ENCODE data around the gene CRISP2.

CRISP2 gene

DNA sequence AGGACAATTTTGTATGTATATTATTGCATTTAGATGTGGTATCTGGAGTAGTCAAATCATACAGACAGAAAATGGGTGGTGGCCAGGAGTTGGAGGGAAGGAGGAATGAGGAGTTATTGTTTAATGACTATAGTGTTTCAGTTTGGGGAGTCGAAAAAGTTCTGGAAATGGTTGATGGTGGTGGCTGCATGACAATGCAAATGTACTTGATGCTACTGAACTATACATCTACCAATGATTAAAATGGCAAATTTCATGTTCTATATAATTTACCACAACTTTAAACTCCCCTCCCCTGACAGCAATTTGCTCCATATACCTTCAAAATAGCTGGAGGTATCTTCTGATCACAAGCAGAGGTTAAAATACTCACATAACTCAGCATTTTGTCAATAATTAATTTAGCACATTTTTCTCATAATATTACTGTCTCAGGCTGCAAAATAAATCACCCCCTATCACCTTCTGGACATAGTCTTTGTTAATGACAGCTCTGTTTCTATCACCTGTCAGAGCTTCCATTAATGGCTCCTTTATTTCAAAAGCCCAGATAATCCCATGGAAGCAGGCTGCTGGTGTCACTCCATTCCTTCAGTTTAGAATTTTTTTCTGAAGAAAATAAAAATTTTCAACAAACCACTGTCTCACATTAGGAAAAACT lies 51.0 kb downstream of the CRISP2 start:
- DNase-seq (ENCODE audit: low read depth, low spot score): no peak

DNA sequence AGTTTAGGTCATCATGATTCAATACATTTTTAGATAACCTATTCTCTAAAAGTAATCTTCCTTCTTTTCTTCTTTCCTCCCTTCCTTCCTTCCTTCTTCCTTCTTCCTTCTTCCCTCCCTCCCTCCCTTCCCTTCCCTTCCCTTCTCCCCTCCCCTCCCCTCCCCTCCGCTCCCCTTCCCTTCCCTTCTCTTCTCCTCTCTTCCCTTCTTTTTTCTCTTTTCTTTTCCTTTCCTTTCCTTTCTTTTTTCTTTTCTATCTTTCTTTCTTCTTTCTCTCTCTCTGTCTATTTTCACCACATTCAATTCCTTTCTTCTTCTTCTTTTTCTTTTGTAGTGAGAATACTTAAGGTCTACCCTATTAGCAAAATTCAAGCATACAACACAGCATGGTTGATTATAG lies 59.4 kb downstream of the CRISP2 start:
- no peak for DNase-seq (ENCODE audit: low read depth, low spot score)

DNA sequence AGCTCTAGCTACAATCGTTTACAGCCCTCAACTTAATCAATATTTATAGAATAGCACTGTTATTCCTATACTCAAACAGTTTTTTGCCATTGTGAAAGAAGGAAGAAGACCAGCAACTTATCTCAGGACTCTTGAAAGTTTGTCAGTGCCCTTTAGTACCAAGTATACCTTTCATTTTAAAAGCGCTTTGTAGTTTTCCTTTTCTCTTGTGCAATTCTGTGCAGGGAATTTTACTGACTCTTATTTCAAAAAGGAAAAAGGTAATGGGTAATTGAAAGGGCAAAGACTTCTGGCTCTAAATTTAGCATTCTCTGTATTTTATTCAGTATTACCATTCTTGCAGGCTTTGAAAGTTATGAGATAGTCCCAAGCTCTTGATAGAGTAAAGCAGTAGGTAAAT lies 59.9 kb downstream of the CRISP2 start:
- no peak for DNase-seq (ENCODE audit: low read depth, low spot score)

DNA sequence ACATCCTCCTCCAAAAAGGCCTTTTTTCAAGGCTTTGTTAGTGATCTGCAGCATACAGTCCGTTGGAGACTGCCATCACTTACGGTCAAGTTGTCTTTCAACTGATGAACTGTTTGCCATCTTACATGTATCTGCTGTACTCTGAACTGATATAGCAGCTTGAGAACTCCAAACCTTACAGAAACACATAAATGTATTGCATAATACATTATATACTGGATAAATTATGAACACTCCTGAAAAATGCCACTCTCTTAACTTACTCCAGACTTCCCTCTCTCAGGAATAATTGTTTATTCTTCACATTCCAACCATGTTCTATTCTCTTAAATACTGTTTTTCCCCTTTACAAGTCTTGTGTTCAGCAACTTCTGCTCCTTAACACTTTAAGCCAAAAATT lies 62.1 kb downstream of the CRISP2 start:
- DNase-seq (ENCODE audit: low read depth, low spot score): no peak

DNA sequence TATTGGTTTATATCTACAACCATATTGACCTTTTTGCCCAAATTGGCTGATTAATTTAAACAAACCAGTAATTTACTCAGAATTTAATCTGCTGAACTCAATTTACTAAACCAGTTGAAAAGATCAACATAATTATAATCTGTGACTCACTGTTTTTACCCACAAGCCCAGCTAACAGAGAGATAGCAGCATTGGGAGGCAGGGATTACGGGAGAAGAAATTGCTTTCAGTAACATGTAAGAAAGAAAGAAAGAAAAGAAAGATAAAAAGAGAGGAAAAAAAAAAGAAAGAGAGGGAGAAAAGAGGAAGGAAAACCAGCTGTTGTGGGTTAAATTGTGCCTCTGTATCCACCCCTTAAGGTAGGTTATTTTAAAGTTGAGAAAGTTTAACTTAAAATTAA lies 63.4 kb downstream of the CRISP2 start:
- no peak for DNase-seq (ENCODE audit: low read depth, low spot score)

DNA sequence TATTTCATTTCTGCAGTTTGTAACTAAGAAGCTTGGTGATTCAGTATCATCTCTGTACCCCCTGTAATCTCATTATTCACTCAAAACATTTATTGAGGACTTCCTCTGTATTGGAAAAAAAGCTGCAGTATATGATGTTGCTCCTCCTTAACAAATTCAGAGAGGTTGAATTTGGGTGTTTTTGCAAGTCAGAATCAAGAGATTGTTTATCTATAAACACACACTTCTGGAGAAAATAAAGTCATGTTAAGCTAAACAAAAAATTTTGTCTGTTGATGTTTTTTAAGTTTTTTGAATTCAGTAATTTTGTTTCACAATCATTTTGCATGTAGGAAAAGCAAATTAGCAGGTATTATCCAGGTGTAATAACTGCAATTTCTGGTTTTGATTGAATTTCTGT lies 65.3 kb downstream of the CRISP2 start:
- no peak for DNase-seq (ENCODE audit: low read depth, low spot score)

DNA sequence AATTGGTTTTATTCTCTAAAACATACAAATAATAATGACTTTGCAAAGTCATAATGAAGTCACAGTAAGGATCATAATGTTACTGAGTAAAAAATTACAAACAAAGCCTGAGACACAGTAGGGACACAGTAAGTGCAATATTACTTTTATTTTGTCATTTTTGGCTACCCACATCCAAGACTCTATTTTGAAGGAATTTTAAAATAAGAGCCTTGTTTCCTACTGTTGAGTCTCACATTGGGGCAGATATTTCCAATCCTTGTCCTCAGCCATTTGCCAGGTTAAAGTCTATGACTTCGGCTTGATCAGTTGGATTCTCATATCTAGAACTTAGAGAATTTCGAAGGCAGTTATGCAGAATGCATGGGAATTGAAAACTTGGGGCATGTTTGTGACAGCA lies 65.9 kb downstream of the CRISP2 start:
- DNase-seq (ENCODE audit: low read depth, low spot score): no peak

DNA sequence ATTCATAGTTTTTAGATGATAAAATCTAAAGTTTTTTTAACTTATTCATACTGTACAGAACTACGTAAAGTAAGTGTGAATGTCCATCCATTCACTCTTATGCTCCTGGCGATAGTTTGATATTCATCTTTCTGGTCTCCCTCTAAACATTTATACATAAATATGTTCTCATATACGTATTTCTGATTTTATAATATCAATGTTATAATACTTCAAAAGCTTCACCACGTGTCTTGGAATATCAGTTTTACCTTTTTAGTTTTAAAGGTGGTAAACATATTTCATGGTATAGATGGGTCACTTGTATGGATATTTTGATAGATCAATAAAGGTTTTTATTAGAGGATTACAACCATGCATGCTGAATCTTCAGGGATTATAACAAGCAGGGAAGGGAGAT lies 66.4 kb downstream of the CRISP2 start:
- no peak for DNase-seq (ENCODE audit: low read depth, low spot score)

DNA sequence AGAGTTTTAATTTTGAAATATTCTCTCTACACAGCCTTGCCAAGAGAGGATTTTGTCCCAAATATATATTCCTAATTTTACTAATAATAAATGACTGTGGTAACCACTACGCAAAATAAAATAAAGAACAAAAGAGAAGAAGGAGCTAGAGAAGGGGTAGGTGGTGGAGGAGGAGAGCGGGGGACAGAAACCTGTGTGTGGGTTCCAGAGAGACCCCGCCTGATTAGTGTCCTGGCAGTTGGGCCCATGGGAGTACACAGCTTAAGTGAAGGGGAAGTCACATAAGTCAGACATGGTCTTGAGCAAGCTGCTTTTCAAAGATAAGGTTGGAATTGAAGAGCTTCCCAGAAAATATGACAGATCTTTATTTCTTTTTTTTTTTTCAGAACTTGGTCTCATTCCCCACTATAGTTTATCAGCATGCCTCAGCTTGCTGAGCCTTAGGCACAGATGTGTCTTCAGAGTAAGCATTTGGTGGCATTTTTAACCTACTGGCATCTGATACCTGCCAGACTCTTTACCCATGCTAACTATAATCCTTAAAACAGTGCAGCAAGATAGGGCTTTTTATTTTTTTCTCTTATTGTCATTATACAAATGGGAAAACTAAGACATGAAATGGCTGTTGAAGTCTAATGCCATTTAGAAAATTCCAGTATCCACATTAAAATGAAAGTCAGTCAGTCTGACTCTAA lies 67.1 kb downstream of the CRISP2 start:
- no peak for DNase-seq (ENCODE audit: low read depth, low spot score)

DNA sequence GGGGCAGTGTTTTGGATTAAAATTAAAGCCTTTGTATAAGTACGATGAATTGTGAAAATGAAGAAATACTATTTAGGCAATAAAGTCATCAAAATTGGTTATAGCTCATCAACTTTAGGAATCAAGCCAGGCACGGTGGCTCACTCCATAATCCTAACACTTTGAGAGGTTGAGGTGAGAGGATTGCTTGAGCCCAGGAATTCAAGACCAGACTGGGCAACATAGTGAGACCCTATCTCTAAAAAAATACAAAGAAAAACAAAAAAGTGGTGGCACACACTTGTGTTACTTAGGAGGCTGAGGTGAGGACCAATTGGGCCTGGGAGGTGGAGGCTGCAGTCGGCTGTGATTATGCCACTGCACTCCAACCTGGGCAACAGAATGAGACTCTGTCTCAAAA lies 68.2 kb downstream of the CRISP2 start:
- DNase-seq (ENCODE audit: low read depth, low spot score): no peak
